ENCODE measurements around the gene PCBP4.
"Not testable (repeated sequence)": the region's sequence is repeated elsewhere in the genome, so short reads cannot be mapped to it uniquely, and the experiment has no call there.

PCBP4 gene

DNA sequence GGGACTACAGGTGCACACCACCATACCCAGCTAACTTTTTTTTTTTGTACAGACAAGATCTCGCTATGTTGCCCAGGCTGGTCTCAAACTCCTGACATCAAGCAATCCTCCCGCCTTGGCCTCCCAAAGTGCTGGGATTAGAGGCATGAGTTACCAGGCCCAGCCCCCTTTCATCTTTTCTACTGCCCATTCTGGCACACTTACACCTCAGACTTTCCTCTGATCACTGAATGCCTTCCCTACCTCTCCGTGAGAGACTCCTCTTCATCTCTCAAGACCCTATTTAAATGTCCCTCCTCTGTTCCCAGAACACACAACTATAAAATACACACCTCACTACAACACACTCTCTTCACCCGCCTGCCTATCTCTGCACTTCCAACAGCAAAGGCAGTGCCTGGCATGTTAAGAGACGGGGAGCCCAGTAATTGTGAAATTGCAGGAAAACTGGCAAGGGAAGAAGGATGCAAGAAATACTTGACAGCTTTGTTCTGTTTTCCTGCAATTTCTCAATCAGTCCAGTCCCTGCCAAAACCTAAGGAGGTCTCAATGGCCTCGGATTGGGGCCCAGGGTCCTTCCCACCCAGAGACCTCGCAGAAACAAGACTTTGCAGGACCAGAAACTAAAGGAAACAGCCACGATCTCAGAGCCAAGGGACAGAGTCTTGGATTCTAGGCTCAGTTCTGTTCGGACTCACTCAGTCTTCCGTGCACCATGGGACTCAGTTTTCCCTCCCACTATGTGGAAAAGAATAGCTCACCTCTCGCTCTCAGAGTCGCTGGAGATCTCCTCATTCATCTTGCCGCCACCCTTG, 26.4 kb downstream of the PCBP4 start:
- no peak for DNase-seq (ENCODE audit: low read depth in 3 of 3)

DNA sequence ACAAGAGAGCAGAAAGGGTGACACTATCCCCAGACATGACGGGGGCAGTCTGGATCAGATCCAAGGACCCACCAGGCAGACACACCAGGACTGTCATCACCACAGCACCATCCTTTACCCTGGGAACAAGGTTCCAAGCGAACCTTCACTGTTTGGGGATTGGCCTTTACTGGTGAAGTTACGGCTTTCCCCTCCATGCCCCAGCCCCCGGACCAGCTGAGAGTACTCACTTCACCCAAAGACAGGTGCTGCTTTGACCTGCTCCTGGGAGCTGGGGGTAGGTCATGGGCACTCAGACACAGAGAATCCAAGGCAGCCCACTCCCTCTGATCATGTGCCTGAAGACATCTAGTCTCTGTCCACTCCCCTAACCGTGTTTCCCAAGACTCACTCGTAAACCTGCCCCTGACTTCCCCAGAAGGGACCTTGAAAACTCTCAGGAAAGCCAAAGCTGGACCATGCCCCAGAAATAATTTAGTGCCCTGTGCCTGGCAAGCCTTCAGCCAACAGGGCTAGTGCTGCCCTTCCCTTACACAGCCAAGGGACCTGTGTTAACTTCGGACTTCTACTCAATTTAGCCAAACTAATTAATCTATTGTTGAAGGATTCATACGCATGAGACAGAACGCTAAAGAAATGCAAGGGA, 28.4 kb downstream of the PCBP4 start:
- no peak for DNase-seq (ENCODE audit: low read depth in 3 of 3)

DNA sequence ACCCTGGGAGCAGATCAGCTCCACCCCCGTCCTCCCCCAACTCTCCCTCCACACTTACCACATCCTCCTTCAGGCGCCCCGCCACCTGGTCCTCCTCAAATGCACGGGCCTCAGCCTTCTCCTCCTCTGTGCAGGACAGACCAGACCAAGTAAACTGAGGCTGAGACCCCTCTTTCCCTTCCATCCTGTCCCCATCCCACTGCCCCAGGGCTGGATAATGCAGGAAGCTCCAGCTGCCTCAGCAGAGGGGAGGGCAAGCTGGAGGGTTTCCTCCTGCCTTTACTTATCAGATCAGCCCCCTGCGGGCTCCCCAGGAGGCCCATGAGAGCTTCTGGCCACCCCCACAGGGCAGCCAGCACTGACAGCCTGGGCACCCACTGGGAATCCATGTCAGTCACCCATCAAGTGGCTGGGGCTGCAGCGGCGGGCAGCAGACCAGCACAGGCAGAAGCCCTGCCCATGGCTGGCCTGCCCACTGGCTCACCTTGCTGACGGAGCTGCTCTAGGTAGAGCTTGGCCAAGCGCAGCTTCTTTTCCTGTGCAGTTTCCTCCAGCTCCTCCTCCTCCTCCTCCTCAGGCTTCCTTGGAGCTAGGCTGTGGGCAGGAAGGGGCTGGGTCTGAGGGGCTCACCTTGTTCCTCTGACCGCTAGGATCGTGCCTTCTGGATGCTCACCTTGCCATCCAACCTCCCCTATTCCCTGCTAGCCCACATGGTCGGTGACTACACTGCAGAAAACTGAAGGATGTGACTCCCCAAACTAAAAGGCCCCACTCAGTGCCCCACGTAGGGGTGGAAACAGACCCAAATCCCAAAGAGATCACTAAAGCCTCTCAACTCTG, 29.4 kb downstream of the PCBP4 start:
- DNase-seq (ENCODE audit: low read depth in 3 of 3) = no peak

DNA sequence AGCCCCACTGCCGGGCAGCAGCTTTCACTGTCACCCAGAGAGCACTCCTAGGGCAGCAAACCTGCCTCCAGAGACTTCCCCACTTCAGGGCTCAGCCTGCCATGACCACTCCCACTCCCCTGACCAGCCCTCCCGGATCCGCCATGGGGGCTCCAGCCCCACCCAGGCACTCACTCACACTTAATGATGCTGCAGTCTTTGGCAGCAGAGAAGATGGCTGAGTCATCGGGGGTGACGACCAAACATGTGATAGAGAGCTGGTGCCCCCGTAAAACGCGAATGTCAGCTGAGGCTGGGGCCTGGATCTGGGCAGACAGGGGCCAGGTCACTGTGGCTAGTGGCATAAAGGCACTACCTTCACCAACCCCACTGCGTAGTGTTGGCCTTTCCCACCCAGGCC, 30.2 kb downstream of the PCBP4 start:
- DNase-seq (ENCODE audit: low read depth in 3 of 3) = no peak

GRCh38 chr3:51935886-51936755, 31.1 kb downstream of the PCBP4 start:
- DNase-seq (ENCODE audit: low read depth in 3 of 3) = no peak

DNA sequence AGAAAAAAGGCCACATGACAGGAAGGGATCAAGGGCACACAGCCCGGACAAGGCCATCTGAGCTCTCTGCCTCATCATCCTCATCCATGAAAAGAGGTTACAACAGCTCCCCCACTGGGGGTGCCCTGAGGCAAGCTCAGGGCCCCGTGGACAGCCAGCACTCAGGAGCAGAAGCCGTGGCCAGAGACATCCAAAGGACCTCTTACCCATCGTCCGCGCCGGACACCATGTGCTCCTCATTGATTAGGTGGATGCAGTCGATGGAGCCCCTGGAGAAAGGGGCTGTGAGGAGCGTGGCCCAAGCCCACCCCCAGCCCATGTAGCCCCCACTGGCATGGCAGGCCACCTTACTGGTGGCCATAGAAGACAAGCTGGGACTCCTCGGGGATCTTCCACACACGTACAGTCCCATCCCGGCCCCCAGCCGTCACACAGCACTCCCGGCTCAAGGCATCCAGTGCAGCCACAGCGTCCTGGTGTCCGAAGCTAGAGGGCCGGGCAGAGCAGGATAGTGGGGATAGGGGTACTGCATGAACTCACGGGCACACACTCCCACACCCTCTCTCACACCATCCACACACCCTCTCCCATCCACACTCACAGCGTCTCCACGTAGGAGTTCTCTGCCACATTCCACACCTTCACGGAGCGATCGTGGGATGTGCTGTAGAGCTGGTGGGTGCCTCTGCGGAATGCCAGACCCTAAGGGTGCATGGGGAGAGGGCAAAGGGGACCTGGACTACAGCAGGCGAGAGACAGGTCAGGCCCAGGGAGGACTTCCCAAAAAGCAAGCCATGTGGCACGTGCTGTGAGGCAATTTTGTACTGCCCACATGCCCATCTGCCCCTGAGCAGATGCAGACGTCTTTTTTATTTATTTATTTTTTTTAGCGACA, 32.0 kb downstream of the PCBP4 start:
- DNase-seq (ENCODE audit: low read depth in 3 of 3) = no peak

- DNase-seq (ENCODE audit: low read depth in 3 of 3) = no peak
Measured at GRCh38 chr3:51934139-51934850, 33.0 kb downstream of the PCBP4 start.

GRCh38 chr3:51933471-51934138, 33.6 kb downstream of the PCBP4 start:
- DNase-seq (ENCODE audit: low read depth in 3 of 3) = no peak

GRCh38 chr3:51932471-51933370, 34.5 kb downstream of the PCBP4 start:
- no peak for DNase-seq (ENCODE audit: low read depth in 3 of 3)

DNA sequence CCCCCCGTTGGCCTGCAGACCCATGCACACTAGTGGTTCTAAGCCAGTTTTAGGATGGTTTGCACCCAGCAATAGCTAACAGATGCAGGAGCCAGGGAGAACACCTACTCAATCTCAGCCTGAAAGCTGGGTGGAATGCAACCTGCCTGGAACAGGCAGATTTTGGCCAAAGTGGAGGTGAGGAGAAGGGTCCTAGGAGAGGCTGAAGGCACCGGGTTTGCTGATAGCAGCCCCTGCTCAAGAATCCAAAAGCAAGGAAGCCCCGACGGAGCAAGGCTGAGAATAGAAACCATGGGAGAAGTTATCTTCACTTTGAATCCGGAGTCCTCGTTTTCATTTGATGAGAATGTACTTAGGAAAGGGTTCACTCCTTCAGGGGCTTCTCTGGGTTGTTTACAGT, 35.5 kb downstream of the PCBP4 start:
- no peak for DNase-seq (ENCODE audit: low read depth in 3 of 3)

GRCh38 chr3:51930439-51930838, 36.8 kb downstream of the PCBP4 start:
- no peak for DNase-seq (ENCODE audit: low read depth in 3 of 3)

DNA sequence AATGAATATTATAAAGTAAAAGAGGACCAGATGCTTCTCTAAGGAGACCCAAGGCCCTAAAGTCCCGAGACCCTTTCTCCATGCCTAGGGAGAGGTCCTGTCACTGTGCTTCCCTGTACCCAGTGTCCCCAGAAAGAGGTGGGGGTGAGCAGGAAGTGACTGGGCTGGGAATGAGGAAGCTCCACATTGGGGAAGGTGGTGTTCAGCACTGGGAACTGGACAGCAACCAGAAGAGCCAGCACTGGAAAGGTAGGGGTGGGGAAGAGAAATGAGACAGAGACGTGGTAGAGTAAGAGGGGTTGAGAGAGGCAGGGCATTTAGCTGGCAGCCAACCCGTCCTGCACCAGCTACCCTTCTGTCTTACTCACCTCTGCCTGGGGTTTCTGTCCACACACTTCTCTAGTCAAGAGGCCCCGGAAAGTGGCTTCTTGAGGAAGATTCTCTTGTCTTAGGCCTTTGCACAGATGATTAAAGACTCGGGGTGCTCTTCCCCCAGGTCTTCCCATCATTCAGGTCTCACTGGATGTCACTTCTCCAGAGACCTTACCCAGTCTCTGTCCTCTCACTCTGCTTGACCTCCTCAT, 37.7 kb downstream of the PCBP4 start:
- DNase-seq (ENCODE audit: low read depth in 3 of 3) = no peak

DNA sequence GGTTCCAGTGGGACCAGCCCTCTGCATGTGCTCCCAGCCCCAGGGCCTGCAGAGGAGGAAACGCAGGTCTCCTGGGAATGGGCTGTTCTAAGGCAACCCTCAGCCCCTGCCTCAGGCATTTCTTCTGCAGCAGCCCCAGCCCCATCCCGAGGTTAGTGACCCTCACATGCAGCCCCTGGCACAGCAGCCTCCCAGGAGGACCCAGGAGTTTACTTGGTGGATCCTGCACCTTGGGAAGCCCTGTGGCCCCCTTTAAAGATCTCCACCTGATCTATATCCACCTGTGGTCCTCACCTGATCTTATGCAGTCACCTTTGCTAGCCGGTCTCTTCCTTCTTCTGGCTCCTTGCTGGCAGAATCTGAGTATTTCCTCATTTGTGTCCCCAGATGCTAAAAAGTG, 38.3 kb downstream of the PCBP4 start:
- not testable (repeated sequence) for DNase-seq (ENCODE audit: low read depth in 3 of 3)

DNA sequence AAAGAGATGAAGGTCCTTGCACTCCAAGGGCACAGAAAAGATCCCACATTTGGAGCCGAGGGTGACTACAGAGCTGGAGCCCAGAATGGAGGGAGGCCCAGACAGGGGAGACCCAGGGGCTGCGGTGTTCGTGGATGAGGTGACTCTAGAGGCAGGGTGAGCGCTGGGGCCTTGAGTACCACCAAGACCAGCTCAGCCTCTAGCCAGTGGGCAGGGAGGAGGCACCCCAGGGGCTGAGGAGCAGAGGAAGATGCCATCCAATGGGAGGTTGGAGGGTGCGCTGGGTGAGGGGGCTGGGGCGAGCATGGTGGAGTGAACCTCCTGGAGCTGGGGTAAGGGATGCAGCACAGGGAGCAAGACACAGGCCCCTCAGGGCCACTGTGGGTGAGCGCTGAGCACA, 38.8 kb downstream of the PCBP4 start:
- no peak for DNase-seq (ENCODE audit: low read depth in 3 of 3)

DNA sequence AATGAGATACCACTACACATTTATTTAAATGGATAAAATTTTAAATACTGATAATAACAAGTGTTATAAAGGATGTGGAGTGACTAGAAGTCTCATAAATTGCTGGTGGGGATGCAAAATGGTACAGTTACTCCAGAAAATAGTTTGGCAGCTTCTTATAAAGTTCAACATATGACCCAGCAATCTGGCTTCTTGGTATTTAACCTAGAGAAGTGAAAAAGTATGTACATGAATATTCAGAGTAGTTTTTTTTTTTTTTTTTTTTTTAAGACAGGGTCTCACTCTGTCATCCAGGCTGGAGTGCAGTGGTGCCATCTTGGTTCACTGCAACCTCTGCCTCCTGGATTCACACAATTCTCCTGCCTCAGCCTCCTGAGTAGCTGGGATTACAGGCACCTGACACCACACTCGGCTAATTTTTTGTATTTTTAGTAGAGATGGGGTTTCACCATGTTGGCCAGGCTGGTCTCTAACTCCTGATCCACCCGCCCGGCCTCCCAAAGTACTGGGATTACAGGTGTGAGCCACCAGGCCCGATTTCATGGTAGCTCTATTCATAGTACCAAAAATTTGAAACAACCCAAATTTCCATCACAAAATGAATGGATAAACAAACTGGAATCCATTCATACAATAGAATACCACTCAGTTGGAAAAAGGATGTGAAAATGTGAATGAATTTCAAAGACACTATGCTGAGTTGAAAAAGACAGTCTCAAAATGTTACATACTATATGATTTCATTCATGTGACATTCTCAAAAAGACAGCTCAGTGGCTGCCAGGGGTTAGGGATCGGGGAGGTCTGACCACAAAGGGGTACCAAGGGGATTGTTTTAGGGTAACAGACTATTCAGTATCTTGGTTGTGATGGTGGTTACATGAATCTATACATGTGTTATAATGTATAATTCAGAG, 39.9 kb downstream of the PCBP4 start:
- no peak for DNase-seq (ENCODE audit: low read depth in 3 of 3)

DNA sequence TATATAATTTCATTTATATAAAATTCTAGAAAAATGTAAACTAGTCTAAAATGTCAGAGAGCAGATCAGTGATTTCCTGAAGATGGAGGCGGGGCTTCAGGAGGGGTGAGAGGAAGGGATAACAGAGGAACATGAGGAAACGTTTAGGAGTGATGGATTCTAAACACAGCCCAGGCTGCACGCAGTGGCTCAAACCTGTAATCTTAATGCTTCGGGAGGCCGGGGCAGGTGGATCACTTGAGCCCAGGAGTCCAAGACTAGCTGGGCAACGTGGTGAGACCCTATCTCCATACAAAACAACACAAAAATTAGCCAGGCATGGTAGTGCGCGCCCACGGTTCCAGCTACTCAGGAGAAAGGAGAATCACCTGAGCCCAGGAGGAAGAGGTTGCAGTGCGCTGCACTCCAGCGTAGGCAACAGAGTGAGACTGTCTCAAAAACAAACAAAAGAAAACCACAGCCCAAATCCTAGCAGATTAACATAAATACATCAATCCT, 46.1 kb downstream of the PCBP4 start:
- no peak for DNase-seq (ENCODE audit: low read depth in 3 of 3)

DNA sequence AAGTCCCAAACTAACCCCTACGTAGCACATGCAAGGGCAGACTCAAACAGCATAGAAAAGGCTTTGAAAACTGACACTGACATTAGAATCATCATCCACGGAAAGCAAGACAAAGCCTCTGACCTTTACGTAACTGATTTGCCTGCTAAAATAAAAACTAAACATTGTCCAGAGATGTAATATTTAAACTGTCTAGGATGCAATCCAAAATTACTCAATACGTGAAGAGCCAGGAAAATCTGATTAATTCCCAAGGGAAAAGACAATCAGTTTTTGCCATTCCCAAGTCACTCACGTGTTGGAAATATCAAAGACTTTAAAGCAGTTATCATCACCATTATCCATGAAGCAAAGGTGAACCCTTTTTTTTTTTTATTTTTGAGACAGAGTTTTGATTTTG, 50.8 kb downstream of the PCBP4 start:
- DNase-seq (ENCODE audit: low read depth in 3 of 3) = no peak
